NCI-H446 (cell line): ENCODE measurements around the gene CTCF.

Source experiments
- DNase-seq, 2 experiments: peaks; one replicate each; lab custom pipeline; 2025; lab: John Stamatoyannopoulos, UW

The CTCF gene

GRCh38 chr16:67535201-67535600, 27.1 kb upstream of the CTCF start:
- no peak for DNase-seq

GRCh38 chr16:67537270-67537635, 25.1 kb upstream of the CTCF start:
- DNase-seq = no peak

- no peak for DNase-seq
These were observed 24.4 kb upstream of the CTCF start for GRCh38 chr16:67537636-67538591.

- no peak for DNase-seq
These were observed 23.6 kb upstream of the CTCF start for GRCh38 chr16:67538666-67539101.

DNA sequence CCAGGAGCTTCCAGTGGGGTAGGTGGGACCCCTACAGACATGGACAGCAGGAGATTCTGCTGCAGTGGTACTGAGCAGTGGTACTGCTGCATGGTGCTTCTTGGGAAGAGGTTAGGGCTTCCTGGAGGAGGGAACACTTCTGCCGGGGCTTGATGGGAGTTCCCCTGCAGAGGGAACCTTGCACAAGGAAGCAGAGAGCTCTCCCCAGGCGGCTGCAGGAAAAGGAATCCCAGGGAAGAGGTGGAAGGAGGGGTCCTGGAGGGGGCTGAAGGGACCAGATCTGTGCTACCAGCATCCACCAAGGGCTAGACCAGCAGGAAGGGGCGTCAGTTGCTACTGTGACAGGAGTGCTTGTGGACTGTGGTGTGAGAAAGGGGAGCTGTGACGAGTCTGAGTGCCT, 23.1 kb upstream of the CTCF start:
- no peak for DNase-seq

DNA sequence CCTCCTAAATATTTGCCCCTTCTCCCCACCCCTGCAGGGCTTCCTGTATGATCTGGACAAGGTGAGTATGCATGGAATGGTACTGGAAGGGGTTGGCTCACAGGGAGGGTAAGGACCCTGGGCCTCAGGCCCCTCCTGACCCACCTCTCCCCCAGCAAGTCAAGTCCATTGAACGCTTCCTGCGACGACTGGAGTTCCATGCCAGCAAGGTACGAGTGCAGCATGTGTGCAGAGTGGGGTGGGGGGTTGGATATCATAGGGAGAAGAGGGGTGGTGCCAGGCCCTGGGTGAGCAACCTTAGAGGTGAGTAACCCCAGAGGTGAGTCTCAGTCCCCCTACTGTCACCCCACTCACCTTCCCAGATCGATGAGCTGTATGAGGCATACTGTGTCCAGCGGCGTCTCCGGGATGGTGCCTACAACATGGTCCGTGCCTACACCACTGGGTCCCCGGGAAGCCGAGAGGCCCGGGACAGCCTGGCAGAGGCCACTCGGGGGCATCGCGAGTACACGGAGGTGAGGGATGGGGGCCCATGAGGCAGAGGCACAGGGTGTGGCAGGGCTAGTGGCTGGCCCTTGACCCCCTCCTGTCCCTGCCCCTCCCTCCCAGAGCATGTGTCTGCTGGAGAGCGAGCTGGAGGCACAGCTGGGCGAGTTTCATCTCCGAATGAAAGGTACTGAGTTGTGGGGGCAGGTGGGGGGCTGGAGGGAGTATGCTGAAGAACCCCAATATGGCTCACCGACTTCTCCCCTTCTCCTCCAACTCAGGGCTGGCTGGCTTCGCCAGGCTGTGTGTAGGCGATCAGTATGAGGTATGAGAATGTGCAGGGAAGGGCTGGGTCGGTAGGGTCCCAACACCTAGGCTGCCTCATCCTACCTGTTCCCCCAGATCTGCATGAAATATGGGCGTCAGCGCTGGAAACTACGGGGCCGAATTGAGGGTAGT, 22.4 kb upstream of the CTCF start:
- DNase-seq = no peak

DNA sequence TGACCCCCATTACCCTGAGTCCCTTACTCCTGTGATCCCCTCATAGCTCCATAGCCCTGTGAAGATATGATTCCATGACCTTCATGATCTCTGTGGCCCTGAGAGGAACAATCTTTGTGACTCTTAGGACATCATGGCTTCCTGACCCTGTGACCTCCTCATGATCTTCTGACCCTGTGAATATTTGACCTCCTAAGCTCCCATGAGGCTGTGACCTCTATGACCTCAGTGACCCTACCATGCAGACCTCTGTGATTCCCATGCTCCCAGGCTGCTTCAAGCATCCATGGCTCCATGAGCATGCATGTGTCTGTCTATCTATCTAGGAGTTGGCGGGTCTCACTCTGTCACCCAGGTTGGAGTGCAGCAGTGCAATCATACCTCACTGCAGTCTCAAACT, 21.6 kb upstream of the CTCF start:
- no peak for DNase-seq

GRCh38 chr16:67541391-67542263, 20.7 kb upstream of the CTCF start:
- no peak for DNase-seq

GRCh38 chr16:67542464-67542863, 19.9 kb upstream of the CTCF start:
- no peak for DNase-seq

DNA sequence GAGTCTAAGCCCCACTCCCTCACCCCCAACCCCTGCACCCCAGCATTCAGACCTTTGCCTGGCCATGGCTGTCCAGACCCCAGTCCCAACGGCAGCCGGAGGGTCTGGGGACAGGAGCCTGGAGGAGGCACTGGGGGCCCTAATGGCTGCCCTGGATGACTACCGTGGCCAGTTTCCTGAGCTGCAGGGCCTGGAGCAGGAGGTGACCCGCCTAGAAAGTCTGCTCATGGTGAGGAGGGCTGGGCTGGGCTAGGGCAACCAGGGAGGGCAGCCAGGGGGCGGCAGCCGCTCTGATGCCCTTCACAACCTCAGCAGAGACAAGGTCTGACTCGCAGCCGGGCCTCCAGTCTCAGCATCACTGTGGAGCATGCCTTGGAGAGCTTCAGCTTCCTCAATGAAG, 19.3 kb upstream of the CTCF start:
- no peak for DNase-seq

GRCh38 chr16:67543582-67543981, 18.7 kb upstream of the CTCF start:
- no peak for DNase-seq

- no peak for DNase-seq
These were observed 17.9 kb upstream of the CTCF start for GRCh38 chr16:67544329-67544841.

GRCh38 chr16:67544844-67545664, 17.3 kb upstream of the CTCF start:
- no peak for DNase-seq

DNA sequence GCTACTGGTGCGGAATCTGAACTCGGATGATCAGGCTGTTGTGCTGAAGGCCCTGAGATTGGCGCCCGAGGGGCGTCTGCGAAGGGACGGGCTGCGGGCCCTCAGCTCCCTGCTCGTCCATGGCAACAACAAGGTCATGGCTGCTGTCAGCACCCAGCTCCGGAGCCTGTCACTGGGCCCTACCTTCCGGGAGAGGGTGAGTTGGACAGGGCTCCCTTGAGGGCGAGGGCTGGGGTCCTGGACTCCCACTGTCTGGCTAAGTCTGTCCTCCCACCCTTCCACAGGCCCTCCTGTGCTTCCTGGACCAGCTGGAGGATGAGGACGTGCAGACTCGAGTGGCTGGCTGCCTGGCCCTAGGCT, 16.7 kb upstream of the CTCF start:
- DNase-seq = no peak

DNA sequence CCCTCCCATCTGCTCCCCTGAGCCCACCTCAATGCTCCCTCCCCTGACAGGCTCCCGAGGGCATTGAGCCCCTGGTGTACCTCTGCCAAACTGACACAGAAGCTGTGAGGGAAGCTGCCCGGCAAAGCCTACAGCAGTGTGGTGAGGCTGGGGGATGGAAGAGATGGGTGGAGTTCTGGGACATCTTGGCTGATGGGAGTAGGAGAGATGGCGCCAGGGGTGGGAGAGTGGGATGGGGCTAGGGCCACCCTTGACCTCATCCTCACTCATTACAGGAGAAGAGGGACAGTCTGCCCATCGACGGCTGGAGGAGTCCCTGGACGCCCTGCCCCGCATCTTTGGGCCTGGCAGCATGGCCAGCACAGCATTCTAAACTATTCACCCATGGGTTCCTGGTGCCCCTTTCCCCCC, 16.2 kb upstream of the CTCF start:
- no peak for DNase-seq

GRCh38 chr16:67546761-67547422, 15.4 kb upstream of the CTCF start:
- peak in 1 of 2 experiments; percentile 67 for DNase-seq

DNA sequence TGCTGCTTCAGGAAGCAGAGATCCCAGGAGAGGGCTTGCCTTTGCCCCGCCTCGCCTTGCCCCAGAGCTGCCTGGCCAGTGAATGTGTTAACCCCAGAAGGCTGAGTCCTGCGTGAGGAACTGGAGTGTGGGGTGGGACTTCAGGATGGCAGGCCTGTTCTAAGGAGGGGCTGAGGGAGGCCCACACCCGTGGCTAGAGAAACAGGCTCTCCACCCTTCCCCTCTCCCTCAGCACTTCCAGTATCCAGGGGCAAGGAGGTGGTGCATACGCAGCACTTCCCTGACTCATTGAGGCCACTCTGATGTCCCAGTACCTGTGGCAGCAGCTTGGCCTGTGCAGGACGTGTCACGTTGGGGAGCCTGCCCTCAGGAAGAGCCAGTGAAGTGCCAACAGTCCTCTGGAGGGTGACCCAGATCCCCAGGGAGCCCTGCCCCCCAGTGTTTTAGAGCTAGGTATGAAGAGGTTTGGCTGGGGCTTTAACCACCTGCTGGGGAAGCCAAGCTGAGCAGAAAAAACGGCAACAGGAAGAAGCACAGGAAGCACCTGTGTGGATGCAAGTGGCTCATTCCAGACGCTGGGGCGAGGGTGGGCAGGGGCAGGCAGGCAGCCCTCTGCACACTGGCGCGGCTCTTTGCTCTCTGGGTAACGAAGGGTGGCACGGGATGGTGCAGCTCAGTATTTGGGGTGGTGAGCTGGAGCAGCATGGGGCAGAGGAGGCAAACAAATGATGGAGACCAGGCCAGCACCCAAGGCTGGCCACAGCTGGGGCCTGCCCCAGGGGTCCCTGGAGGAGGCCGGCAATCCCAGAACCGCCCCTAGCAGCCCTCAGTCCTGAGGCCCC, 14.7 kb upstream of the CTCF start:
- no peak for DNase-seq

DNA sequence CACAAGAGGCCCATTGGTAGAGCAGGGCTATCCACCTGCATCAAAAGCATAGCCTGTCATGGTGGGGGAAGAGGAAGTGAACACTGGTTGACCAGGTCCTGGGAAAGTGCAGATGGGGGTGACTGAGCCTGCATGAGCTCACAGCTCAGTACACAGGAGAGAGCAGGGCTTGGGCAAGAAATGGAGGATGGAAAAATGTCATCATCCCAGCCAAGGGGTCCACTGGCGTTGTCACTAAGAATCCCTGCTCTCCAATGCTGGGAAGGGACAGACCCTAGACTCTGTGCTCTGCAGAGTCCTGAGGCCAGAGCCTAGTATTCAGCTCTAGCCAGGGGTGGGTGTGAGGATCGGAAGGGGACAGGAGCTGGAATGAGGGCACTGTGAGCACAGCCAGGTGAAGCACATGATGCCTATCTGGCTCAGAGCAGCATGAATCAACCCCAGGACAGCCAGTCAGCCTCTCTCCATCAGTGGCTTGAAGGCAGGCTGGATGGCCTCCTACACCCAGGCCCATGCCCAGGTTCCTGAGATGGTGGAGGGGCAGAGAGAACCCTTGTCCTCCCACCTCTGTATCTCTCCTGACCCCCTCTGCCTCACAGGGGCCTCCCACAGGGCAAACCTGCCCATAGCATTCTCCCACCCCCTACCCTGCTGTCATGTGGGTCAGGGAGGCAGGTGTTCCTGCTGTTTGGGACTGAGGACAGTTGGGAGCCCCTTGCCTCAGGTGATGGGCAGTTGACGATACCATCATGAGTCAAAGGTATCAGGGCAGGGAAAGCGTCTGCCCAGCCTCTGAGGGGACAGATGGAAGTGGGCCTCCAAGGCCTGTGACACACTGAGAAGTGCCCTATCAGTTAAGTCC, 13.8 kb upstream of the CTCF start:
- no peak for DNase-seq
